Ovary (tissue), 9 donors: ENCODE data around the gene ZNF860. TPM values are rescaled to one million over a fixed set of nuclear protein-coding genes. Genes with fewer than 3 reads are reported as not detected.
"Not testable (repeated sequence)": the region's sequence is repeated elsewhere in the genome, so short reads cannot be mapped to it uniquely, and the experiment has no call there.

Experiments used
- DNase-seq, 5 donors: peaks; one replicate each; pipeline ENCODE4 v3.0.0-alpha.2; 2019 to 2020
- H3K27ac ChIP-seq, 2 donors: fragments of 200-600 bp; one replicate each; pipeline versions ENCODE4 v1.5.1 to v1.8.0; 2019 to 2022
- H3K27me3 ChIP-seq: fragments of 200-600 bp; one replicate; pipeline ENCODE4 v1.8.0; 2022
- H3K36me3 ChIP-seq: fragments of 200-600 bp; sonication (generic); one replicate; pipeline ENCODE4 v1.5.1; 2019
- H3K4me1 ChIP-seq: one replicate; pipeline ENCODE4 v1.8.1; 2013; ENCODE audit warnings: mild to moderate bottlenecking, moderate library complexity; ENCODE audit not compliant: insufficient read depth
- H3K4me3 ChIP-seq: fragments of 200-600 bp; sonication (generic); one replicate; pipeline ENCODE4 v1.5.1; 2017
- H3K9me3 ChIP-seq, 2 donors: fragments of 200-600 bp in 1 of 2; sonication (generic) in 1 of 2; one replicate each; pipeline versions ENCODE4 v1.5.1 to v1.8.1; 2013 to 2019; ENCODE audit warnings: mild to moderate bottlenecking in 1 of 2, moderate library complexity in 1 of 2
- EP300 ChIP-seq: sonication (generic); formaldehyde crosslinking; IDR thresholded peaks from one replicate; pipeline ENCODE4 v1.6.1; 2017; ENCODE audit warnings: antibody characterized with exemption
- POLR2A ChIP-seq: fragments of 450-650 bp; IDR thresholded peaks from one replicate; pipeline ENCODE4 v1.6.1; 2017; ENCODE audit warnings: antibody characterized with exemption, mild to moderate bottlenecking, moderate library complexity
- WGBS, 3 donors: extraction: QIAGEN DNeasy Blood & Tissue Kit in 1 of 3; methylation state at CpG; one replicate each; pipeline versions ENCODE4 v1.1.5 to v1.1.7; 2013 to 2017; 5-methylcytosine and 5-hydroxymethylcytosine counted together
- intact Hi-C, 4 donors: fragments of 100-400 bp; cut with DNase I; formaldehyde crosslinking; loops; one replicate each; pipeline versions ENCODE4 v1.11.0 to v1.15.1; 2022 to 2023
- polyA plus RNA-seq, 2 donors: library from polyadenylated mRNA; stranded (reverse); fragments of 200-250 nt in 1 of 2; fragments of 350-450 nt in 1 of 2; fragmentation: Illumina TruSeq in 1 of 2; extraction: RNeasy Lipid Tissue Mini Kit (QIAGEN cat#74804) in 1 of 2; gene quantifications; one replicate each; pipeline ENCODE4 v1.2.3, GENCODE V29; 2013 to 2014
- total RNA-seq, 7 donors: library from RNA; depleted of rRNA in 2 of 7; stranded (reverse); fragments of >200 nt in 2 of 7; fragmentation: NEBNext Ultra II Directional in 3 of 7; extraction: Animal tissue kit (Norgen Biotek cat#: 25700) in 3 of 7; gene quantifications; one replicate each; pipeline versions ENCODE4 v1.1.0 to v1.2.4, GENCODE V29; 2016 to 2023
- TF ChIP-seq, protein P1 (sequence below), 3 donors: fragments of 450-650 bp in 2 of 3; fragments of 200-600 bp in 1 of 3; IDR thresholded peaks; one replicate each; pipeline versions ENCODE4 v1.5.1 to v1.8.0; 2016 to 2022; ENCODE audit warnings: antibody characterized with exemption in 3 of 3, mild to moderate bottlenecking in 1 of 3
- donor health status: DM: no; HTN: no; CAD: no; lungs with moderate emphysema.
- donor health status: DM: no; HTN: no; CAD: no.
- donor health status: Bipolar disorder and iron deficiency.
- donor health status: DM: yes; HTN: yes; CAD: no.
- donor health status: DM: no; HTN: no; CAD: no.
- donor health status: DM: yes; HTN: yes; CAD: no.

The ZNF860 gene
- total and polyA plus RNA-seq, 9 donors, result 0.28 to 1.6 (median 1.1) TPM

DNA sequence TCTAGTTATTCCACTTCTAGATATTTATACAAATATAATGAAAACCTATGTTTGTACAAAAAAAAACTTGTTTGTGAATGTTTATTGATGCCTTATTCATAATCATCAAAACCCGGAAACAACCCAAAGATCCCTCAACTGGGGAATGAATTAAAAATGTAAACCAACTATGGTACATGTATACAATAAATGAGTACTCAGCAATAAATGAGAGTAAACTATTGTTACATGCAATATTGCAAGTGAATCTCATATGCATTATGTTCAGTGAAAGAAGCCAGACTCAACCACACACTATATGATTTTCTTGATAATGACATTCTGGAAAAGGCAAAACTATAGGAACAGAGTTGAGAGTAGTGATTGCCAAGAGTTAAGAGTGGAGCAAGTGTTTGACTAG is 12.3 kb downstream of the ZNF860 start:
- Histone ChIP-seq H3K4me3 (no peak overlapping the region), H3K27me3 (no peaks in the 10 kb centered on the region), H3K36me3 (no peaks in the 10 kb centered on the region), H3K27ac (no peak overlapping the region), H3K9me3 (no peaks in the 10 kb centered on the region), H3K4me1 (no peaks in the 10 kb centered on the region)
- WGBS, 3 donors, result 85 to 95% (median 91%) methylated on average over 1 of the region's 1 CpG
- DNase-seq, result no peak
- no peak for TF ChIP-seq POLR2A
- TF ChIP-seq, protein P1, sequence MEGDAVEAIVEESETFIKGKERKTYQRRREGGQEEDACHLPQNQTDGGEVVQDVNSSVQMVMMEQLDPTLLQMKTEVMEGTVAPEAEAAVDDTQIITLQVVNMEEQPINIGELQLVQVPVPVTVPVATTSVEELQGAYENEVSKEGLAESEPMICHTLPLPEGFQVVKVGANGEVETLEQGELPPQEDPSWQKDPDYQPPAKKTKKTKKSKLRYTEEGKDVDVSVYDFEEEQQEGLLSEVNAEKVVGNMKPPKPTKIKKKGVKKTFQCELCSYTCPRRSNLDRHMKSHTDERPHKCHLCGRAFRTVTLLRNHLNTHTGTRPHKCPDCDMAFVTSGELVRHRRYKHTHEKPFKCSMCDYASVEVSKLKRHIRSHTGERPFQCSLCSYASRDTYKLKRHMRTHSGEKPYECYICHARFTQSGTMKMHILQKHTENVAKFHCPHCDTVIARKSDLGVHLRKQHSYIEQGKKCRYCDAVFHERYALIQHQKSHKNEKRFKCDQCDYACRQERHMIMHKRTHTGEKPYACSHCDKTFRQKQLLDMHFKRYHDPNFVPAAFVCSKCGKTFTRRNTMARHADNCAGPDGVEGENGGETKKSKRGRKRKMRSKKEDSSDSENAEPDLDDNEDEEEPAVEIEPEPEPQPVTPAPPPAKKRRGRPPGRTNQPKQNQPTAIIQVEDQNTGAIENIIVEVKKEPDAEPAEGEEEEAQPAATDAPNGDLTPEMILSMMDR (IDR thresholded peaks at IDR 0.05), result no peak
- no peak for TF ChIP-seq EP300
- intact Hi-C loops, result no loop called here

DNA sequence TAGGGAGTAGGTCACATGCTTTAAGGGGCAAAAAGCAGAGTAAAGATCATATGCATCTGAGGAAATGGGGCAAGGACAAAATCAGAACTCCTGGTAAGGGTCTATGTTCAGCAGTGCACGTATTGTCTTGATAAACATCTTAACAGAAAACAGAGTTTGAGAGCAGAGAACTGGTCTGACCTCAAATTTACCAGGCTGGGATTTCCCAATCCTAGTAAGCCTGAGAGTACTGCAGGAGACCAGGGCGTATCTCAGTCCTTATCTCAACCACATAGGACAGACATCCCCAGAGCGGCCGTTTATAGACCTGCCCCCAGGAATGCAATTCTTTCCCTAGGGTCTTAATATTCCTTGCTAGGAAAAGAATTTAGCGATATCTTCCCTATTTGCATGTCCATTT is 13.5 kb downstream of the ZNF860 start:
- H3K9me3 ChIP-seq, intact Hi-C loops, H3K27ac ChIP-seq, H3K4me1 ChIP-seq, H3K4me3 ChIP-seq, DNase-seq, H3K27me3 ChIP-seq, H3K36me3 ChIP-seq: not testable (repeated sequence)
- 69 to 91% (median 73%) methylated on average over 5 of the region's 5 CpGs for WGBS, 3 donors

DNA sequence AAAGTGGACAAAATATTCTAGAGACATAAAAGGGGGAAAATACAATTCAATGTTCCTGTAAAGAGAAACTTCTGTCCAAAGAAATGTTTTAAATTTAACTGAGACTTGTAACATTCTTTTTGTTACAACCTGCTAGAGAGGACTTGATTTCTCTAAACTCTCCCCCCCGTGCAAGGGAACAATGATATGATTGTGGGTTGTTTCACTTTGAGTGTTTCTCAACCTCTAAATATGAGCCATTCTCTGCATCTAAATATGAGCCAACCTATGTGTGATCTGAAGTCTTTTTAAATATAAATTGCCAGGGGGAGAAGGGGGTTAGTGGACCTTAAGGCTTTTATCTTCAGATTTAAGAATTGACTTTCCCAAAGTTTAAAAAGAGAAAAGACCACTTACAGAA is 14.6 kb downstream of the ZNF860 start:
- H3K9me3 ChIP-seq, result no peaks in the 10 kb centered on the region
- TF ChIP-seq, protein P1 (IDR thresholded peaks at IDR 0.05), result no peak
- TF ChIP-seq EP300 (no peak), POLR2A (no peak)
- no peak for DNase-seq
- intact Hi-C loops, result no loop called here
- no peak overlapping the region for H3K27ac ChIP-seq
- no peaks in the 10 kb centered on the region for H3K36me3 ChIP-seq
- 65 to 83% (median 82%) methylated on average over 1 of the region's 1 CpG for WGBS, 3 donors
- H3K4me1 ChIP-seq, result no peaks in the 10 kb centered on the region
- no peak overlapping the region for H3K4me3 ChIP-seq
- H3K27me3 ChIP-seq, result no peaks in the 10 kb centered on the region

DNA sequence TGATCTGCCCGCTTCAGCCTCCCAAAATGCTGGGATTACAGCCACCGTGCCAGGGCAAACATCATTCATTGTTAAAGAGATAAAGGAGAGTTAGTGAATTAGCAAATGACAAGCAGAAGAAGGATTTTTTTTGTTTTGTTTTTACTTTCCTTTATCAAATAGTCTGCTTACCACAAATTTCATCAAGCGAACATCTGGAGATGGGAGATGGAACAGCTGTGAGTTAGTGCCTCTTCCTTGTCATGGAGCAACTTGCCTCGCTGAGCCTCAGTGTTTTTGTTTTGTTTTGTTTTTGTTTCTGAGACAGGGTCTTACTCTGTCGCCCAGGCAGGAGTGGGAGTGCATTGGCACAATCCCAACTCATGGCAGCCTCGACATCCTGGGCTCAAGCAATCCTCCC is 15.9 kb downstream of the ZNF860 start:
- no peak for TF ChIP-seq POLR2A
- TF ChIP-seq, protein P1 (IDR thresholded peaks at IDR 0.05), result no peak
- no peak overlapping the region for H3K4me3 ChIP-seq
- DNase-seq, result no peak
- 15 to 35% (median 18%) methylated on average over 6 of the region's 6 CpGs for WGBS, 3 donors
- no peaks in the 10 kb centered on the region for H3K4me1 ChIP-seq
- H3K36me3 ChIP-seq, result no peaks in the 10 kb centered on the region
- intact Hi-C loops, result no loop called here
- no peaks in the 10 kb centered on the region for H3K27me3 ChIP-seq
- no peak overlapping the region for H3K27ac ChIP-seq
- no peaks in the 10 kb centered on the region for H3K9me3 ChIP-seq

DNA sequence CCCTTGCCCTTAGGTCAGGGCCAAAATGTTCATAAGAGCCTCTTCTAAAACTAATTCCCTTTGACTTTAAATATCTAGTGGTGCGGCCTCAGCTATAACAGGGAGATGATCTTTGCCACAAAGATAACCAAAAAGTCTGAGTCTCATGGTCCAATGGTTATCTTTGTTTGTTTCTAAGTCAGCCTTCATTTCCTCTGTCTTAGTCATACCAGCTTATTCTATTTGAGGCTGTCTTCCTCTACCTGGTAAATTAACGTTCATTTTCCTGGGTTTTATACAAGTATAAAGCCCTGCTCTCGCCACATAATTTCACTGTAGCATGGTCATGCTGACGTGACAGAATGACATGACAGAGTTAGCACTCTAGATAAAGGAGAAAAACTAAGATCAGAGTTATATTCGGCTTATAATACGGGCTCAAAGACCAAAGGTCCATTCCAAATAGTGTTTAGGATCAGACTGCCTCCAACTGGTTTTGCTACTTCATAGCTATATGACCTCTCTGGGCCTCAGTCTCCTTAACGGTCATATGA is 18.4 kb downstream of the ZNF860 start:
- intact Hi-C loops, result no loop called here
- DNase-seq, result no peak
- no peaks in the 10 kb centered on the region for H3K27me3 ChIP-seq
- H3K36me3 ChIP-seq, result no peaks in the 10 kb centered on the region
- no peak overlapping the region for H3K4me3 ChIP-seq
- 89 to 94% (median 90%) methylated on average over 7 of the region's 7 CpGs for WGBS, 3 donors
- H3K9me3 ChIP-seq, result no peaks in the 10 kb centered on the region
- no peak for TF ChIP-seq POLR2A
- TF ChIP-seq, protein P1 (IDR thresholded peaks at IDR 0.05), result no peak
- TF ChIP-seq EP300, result no peak
- no peak overlapping the region for H3K27ac ChIP-seq
- H3K4me1 ChIP-seq, result no peaks in the 10 kb centered on the region
